DOHH2 (cell line): Measurements from ENCODE around the gene TNFRSF6B.

Source experiments
- CTCF ChIP-seq: fragments of 200-600 bp; sonication (generic); IDR thresholded peaks from one replicate; pipeline ENCODE4 v1.5.1; 2014; ENCODE audit warnings: antibody characterized with exemption, mild to moderate bottlenecking, low read depth, low read length; ENCODE audit not compliant: poor library complexity, severe bottlenecking
- EZH2phosphoT487 ChIP-seq: fragments of 200-600 bp; sonication (generic); IDR thresholded peaks from 2 replicates; pipeline ENCODE4 v1.6.1; 2017; ENCODE audit warnings: borderline replicate concordance, mild to moderate bottlenecking, antibody characterized with exemption, low read length, moderate library complexity, mixed read lengths

GRCh38 chr20:63745424-63745805 is 49.0 kb downstream of the TNFRSF6B start:
- TF ChIP-seq CTCF (no peak), EZH2phosphoT487 (no peak)
